ENCODE data around the gene CDC45.

GRCh38 chr22:19482297-19482696 is 2.6 kb downstream of the CDC45 start:
- TF ChIP-seq, protein P1, sequence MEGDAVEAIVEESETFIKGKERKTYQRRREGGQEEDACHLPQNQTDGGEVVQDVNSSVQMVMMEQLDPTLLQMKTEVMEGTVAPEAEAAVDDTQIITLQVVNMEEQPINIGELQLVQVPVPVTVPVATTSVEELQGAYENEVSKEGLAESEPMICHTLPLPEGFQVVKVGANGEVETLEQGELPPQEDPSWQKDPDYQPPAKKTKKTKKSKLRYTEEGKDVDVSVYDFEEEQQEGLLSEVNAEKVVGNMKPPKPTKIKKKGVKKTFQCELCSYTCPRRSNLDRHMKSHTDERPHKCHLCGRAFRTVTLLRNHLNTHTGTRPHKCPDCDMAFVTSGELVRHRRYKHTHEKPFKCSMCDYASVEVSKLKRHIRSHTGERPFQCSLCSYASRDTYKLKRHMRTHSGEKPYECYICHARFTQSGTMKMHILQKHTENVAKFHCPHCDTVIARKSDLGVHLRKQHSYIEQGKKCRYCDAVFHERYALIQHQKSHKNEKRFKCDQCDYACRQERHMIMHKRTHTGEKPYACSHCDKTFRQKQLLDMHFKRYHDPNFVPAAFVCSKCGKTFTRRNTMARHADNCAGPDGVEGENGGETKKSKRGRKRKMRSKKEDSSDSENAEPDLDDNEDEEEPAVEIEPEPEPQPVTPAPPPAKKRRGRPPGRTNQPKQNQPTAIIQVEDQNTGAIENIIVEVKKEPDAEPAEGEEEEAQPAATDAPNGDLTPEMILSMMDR (IDR thresholded peaks at IDR 0.05) = no peak
- no peak for TF ChIP-seq POLR2A (IDR thresholded peaks at IDR 0.05)
- no peak for TF ChIP-seq EP300 (IDR thresholded peaks at IDR 0.05)

All from ovary (tissue), 3 donors.